Measurements from ENCODE around the gene NPC1L1.
"Not testable (repeated sequence)": the region's sequence is repeated elsewhere in the genome, so short reads cannot be mapped to it uniquely, and the experiment has no call there.

The NPC1L1 gene

DNA sequence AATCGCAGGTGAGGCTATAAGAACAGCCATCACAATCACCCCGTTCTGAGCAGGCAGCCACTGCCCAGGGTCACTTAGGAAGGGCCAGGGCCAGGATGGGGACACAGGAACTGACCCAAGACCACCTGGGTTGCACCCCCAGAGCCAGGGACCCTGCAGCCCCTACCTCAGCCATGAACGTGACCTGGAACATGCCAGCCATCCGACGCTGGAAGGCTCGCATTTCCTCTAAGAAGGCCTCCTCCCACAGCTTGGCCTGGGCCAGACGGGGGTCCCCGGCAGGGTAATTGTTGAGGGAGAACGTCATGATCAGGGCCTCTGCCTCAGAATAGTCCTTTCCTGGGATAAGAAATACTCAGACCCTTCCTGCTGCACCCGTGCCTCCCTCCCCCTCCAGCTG, 5.0 kb downstream of the NPC1L1 start:
- peak; percentile 41 for DNase-seq

DNA sequence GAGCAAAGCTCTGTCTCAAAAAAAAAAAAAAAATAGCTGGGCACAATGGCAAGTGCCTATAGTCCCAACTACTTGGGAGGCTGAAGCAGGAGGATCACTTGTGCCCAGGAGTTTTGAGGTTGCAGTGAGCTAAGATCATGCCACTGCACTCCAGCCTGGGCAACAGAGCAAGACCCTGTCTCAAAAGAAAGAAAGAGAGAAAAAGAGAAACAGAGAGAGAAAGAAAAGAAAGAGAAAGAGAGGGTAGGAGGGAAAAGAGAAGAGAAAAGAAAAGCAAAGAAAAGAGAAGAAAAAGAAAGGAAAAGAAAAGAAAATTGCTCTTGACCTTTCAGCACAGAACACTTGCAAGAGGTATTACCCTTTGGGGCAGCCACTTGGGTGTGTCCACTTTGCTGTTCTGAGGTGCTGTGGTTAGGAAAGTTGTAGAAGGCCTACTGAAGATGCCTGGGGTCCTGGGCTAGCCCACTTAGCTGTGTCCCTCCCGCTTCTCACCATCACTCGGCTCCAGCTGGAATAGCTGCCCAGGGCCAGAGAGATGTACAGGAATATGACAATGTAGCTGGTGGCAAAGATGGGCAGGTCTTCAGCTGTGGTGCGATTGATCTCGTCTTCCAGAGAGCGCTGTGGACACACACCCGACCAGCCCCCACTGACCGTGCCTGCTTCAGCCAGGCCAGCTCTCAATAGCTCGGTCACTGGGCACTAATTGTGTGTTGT, 5.6 kb downstream of the NPC1L1 start:
- peak; percentile 36 for DNase-seq

DNA sequence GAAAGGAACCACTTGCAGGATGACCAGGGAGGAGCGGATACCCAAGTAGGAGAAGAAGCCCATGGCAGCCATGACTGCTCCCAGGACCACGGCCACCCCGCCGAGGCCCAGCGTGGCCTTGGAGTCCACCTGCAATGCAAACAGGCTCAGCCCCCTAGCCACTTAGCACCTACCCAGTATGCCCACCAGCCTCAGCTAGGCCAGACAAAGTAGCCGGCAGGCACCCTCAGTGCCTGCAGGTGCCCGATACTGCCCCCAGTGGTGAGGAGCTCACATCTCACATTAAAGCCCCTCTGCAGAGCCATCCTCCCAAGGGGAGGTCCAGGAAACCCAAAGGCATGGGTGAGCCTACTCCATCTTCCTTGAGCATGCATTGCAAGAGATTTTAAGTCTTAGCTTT, 6.6 kb downstream of the NPC1L1 start:
- peak; percentile 77 for DNase-seq

DNA sequence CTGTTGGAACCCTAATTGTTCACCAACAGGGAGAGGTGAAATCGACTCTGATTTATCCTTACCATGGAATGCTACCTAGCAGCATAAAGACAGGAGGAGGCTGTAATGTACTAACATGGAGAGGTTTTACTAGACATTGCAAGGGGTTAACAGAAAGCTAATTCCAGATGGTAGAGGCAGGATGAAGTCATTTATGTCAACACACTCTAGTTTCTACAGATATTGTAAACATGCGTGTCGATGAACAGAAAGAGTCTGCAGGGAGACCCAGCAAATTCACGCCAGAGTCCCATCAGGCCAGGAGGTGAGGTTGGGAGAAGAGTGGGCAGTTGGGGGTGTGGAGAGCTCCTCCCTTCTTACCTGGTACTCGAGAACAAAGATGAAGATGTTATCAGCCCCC, 7.0 kb downstream of the NPC1L1 start:
- no peak for DNase-seq

DNA sequence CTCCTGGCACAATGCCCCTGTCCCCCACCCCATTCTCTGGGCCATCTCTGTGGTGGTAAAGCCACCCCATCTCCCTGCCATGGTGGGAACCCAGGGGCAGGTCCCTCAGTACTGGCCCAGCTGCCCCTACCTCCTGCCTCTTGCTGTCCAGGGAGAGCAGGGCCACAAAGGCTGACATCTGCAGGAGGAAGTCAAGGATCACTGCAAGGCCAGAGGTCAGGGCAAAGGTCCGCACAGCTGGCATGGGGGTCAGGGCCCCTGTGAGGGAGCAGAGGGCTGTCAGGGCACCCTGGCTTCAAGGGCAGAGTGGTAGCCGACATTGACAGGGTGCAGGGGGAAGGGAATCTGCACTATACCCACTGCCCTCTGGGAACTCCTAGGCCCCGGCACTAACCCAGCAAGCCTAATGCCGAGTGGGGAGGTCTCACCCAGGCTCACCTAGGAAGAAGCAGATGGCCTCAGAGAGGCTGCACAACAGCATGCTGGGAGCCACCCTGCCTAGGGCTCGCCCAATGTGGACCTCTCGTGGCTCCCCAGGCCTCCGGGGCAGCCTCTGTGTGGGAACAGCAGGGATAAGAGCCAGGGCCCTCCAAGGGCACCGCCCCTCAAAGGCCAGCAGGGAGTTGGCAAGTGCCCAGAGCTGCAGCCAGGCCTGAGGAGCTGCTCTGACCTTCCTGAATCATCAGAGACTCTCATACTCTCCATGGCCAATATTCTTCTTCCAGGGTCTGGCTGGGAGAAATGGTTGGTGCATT, 7.7 kb downstream of the NPC1L1 start:
- no peak for DNase-seq

DNA sequence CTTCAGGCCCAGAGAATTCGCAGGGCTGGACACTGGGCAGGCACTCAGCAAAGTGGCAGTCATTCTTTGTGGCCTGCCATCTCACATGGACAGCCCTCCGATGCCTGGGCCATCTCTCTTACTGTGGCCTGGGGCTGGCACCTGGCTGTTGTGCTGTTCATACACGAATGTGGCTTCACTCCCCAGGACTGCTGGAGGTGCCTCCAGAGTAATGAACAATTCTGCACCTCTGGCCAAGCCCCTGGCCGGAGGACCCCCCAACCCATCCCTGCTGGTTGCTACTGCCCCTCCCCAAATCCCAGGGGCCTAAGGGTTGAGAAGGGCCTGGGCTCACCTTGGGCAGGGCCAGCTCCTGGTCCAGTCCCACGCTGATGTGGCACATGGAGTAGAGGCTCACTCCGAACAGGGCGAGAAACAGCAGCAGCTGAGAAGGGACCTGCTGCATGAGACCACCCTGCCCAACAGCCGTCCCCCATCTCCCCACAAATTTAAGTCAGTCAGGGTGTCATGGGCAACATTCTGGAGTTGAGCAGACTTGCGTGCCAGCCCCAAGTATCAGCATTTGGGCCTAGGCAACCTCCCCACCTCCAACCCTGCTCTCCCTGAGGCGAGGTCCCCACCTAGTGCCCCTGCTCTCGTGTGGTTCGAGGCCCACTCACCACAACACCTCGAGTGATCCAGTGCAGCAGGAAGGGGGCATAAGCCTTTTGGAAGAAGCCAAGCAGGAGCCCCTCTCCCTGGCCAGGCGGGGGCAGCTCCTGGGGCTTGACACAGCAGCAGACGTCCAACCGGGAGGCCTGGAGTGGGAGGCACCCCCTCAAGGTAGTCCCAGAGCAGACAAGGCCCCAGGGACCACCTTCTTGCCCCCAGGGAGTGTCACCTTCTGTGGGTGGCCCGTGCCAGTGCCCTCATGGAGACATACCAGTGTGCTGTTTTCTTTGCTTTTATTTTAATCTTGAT, 9.4 kb downstream of the NPC1L1 start:
- no peak for DNase-seq

DNA sequence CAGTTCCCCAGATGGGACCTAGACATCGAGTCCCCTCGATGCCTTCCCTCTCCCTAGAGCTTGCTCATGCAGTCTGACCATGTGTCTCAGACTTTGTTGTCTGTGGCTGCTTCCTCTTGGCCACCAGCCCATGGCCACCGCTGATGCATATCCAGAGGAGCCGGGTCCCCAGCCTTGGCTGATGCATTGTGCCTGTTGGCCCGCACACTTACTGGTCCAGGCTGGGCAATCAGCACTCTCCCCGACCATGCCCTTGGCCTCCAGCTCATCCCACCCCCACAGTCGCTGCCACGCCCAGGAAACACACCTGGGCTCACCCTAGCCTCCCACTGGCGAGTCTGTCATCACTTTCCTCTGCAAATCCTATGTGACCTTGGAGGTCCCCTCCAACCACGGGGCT, 10.1 kb downstream of the NPC1L1 start:
- no peak for DNase-seq

DNA sequence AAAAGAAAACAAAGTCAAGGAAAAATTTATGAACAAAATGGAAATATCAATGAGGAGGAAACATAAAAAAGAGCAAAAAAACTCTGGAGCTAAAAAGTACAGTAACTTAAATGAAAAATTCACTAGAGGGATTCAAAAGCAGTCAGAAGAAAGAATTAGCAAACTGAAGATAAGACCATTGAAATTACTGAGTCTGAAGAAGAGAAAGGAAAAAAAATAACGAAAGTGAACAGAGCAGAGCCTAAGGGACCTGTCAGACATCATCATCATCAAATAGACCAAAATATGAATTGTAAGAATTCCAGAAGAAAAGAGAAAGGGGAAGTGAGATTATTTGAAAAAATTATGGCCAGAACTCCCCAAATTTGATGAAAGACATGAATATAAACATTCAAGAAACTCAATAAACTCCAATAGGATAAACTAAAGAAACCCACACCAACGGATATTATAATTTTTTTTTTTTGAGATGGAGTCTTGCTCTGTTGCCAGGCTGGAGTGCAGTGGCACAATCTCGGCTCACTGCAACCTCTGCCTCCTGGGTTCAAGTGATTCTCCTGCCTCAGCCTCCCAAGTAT, 16.2 kb downstream of the NPC1L1 start:
- DNase-seq = no peak

DNA sequence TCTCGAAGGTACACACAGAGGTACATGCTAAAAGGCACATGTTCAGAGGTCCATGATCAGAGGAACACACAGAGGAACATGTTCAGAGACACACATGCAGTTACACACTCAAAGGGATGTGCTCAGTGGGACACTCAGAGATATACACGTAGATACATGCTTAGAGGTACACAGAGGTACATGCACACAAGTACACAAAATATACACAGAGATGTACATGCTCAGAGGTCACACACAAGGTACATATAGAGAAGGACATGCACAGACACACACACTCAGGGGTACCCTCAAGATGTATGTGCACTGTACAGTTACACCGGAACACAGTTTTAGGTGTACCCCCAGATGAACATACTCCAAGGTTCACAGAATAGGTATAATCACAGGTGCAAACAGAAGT, 18.8 kb downstream of the NPC1L1 start:
- no peak for DNase-seq

DNA sequence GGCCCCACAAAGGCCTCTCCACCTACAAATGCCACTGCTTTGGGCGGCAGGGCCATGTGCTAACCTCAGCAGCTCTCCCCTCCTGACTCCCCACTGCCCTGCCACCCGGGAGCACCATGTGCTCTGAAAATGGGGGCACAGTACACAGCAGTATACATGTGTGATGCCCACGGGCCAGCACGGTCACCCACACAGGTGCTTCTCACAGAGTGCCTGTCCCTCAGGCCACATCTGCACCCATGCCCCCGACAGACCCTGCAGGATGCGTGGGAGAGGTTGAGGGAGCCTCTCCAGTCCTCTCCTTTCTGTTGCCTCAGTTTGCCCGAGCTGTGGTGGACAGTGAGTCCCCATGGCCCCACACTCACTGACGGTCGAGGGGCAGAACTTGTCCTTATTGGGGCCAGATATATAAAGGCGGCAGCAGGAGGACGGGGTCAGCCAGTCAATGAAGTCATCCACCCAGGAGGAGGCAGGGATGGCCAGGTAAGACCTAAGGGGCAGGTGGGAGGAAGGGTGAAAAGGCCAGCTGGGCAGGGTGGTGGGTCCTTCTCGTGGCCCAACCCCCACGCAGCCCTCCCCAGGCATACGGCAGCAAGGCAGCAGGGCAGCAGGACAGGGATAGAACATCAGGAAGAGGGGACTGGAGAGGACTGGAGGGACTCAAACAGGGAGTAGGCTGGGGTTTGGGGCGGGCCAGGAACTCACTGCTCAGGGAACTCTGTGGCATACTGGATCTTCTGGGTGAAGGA, 19.6 kb downstream of the NPC1L1 start:
- no peak for DNase-seq

DNA sequence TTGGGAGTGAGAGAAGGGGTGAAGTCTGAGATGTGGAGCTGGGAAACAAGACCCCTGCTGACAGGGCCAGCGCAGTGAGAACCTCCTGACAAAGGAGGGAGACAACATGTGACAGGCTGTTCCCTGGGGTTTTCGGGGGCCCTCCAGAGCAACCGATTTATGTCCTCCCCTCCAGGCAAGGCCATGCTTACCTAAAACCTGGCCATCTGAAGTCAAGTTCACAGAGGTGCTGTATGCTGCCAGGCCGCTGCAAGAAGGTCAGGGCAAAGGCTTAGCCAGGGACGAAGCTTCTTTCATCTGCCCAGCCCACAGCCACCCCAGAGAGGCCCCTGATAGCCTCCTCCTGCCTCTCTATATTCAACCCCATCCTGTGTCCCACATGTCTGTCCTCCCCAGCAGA, 20.6 kb downstream of the NPC1L1 start:
- DNase-seq = no peak

DNA sequence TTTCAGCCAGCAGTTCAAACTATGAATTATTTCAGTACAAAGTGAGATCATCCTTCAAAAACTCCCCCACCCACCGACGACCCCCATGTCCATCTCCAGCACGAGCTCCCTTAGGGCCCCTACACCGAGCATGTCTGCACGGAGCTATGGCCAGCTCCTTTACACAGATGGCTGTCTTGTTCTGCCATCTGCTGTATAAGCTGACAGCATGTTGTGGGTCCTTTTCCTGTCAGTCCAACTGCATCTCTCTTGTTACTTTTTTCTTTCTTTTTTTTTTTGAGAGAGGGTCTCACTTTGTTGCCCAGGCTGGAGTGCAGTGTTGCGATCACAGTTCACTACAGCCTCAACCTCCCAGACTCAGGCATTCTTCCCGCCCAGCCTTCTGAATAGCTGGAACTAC, 21.6 kb downstream of the NPC1L1 start:
- DNase-seq = no peak

DNA sequence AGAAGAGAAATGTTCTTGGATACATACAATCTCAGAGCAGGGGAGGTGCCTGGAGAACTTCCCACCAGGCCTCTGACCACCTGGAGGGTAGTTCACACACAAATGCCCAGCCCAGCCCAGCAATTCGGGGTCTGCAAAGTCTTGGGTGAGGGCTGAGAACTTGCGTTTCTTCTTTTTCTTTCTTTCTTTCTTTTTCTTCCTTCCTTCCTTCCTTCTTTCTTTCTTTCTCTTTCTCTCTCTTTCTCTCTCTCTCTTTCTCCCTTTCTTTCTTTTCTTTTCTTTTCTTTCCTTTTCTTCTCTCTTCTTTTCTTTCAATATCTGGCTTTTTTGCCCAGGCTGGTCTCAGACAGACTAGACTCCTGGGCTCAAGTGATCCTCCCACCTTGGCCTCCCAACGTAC, 22.4 kb downstream of the NPC1L1 start:
- no peak for DNase-seq

DNA sequence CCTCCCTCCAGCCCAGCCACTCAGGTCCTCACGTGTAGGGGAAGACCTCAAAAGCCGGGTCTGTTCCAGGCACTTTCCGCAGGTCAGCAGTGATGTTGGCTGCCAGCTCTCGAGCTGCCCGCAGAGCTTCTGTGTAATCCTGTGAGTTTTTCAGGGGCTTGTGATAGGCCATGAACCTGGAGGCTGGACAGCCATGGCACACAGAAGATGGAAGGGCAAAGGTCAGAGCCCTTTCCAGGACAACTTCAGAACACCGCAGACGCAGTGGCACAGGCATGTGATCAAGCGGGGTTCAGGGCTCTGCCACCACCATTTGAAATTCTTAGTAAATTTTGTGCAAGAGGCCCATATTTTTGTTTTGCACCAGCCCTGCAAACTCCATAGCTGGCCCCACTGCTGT, 24.0 kb downstream of the NPC1L1 start:
- DNase-seq = no peak

DNA sequence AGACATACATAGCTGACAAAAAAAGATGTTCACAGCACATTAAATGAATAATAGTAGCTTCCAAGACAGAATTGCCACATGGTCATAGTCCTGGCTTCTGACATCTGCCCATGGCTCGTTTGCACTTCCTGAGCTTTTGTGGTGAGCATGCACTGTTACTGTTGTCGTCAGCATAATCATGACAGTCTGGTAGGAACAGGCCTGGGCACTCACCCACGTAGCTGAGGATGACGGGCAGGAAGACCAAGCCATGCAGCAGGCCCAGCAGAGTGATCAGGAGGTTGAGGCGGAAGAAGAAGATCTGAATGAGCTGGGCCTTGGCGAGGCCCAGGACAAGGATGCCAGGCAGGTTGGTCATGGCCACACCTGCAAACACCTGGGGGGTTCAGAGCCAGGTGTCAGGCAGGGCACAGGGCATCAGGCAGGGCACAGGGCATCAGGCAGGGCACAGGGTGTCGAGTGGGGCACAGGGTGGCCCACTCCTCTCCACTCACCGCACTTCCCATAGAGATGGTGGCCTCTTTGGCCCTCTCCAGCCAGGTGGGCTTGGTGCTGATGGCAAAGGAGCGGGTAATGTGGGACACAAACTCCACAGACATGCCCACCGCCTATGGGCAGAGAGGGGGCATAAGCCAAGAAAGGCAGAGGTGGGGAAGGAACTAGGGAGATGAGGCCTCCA, 25.4 kb downstream of the NPC1L1 start:
- no peak for DNase-seq

DNA sequence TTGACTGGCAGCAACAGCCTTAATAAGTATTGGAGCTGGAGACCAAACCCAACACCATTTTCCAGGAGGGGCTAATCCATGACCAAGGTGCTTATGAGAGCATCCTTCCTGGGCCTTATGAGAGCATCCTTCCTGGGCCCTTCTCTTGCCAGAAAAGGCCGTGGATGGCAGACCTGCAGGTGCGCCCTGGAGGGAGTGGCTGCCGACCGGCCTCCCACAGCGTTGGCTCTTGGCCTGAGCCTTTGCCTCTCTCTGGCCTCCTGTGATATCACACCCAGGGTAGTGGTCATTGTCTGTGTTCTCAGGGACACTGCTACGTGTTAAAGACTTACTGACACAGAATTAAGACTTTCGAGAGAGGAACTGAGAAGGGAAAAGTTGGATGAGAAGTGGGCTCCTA, 28.4 kb downstream of the NPC1L1 start:
- no peak for DNase-seq

DNA sequence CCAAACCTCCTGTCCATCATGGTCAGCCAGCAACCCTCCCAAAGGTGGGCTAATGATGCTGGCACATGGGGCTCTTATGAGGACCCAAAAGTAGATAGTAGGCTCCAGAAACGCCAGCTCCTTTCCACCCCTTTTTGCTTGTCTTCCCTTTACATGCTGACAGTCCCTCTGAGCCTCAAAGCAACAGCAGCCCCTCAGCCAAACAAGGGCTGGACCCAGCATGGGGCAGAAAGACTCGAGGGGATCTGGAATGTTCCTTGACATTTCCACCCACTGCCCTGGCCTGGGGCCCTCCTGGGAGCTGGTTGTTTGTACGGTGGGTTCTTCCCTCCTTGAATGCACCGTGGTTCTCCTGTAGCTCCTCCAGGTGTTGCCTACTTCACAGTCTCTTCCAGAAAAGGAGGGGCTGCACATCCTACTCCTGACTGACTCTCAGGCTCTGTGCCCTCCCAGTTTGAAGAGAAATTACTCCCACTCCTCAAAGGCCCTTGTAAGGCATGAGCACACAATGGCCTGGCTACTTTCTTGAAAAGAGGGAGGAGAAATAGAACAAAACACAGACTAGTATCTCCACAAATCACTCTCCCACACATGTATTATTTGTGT, 29.2 kb downstream of the NPC1L1 start:
- DNase-seq = no peak

DNA sequence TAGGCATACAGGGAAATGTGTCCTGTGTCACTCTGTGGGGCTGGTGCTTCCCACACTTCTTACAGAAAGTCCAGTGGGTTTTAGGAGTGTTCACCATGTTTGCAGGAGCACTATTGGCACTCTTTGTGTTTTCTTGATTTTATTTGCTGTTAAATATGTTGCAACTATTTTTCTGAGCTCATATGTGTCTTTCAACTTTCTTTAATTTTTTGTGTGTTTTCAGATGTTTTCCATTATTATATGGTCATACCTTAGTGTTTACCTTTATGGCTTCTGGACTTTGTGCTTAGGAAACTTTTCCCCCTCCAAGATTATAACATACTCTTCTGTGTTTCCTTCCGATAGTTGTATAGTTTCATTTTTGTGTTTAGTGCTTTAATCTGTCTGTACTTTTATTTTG, 29.9 kb downstream of the NPC1L1 start:
- DNase-seq = no peak

DNA sequence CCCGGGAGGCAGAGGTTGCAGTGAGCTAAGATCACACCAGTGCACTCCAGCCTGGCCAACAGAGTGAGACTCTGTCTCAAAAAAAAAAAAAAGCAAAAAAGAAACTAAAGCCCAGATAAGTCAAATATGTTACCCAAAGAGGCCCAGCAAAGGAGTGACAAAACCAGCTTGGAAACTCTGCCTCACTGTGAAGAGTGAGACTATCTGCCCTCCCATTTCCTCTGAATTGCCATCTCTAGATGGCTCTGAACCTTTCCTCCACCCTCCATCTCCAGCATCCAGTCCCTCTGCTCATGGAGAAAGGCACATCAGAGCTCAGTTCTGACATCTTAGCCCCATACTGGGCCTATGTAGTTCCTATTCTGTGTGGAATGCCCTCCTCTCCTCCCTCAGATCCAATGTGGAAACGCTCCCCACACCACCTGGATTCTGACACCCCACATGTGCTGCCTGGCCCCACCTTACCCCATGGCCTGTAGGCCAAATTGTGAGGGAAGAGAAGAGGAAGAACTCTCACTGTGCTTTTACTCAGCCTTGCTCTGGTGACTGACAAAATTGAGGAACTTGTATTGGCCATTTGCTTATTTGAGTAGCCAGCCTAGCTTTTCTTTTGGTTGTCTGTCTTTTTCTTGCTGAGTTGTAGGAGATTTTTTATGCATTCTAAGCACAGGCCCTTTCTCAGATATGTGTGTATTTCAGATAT, 32.7 kb downstream of the NPC1L1 start:
- no peak for DNase-seq

DNA sequence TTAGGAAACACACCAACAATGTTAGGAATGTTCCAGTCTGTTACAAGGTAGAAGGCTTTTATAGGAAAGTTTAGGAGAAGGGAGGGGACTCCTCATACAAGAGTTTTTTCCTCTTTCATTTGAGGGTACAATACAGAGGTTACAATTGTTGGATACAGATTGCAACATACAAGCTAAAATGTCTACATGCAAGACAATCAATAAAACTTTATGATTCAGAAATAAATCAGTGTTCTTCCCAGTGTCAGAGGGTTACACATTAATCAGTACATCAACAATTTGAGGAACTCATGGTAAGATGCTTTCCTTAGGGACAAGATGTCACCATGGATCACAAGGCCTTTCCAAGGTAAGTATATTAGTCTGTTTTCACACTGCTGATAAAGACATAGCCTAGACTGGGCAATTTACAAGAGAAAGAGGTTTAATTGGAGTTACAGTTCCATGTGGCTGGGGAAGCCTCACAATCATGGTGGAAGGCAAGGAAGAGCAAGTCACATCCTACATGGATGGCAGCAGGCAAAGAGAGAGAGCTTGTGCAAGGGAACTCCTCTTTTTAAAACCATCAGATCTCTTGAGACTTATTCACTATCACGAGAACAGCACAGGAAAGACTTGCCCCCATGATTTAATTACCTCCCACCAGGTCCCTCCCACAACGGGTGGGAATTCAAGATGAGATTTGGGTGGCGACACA, 34.4 kb downstream of the NPC1L1 start:
- DNase-seq = not testable (repeated sequence)
